Measurements from ENCODE around the gene ZNF362.

Gene ZNF362

DNA sequence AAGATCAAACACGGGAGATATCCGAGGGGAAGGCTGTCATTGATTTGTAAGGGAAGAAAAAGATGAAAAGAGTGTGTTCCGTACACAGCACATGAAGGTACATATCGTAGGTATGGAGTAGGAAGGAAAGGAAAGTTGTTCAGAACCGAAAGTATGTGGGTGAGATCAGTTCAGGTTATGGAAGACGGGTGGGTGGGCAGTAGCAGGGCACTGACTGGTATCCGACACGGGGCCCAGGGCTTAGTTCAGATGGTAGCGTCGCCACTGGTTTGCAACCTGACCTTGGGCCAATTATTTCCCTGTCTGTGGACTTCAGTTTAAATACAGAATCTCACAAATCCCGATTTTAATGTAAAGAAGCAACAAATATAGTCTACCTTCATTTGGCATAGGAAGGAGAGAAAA is 92.4 kb downstream of the ZNF362 start:
- peak; percentile 56 for DNase-seq

DNA sequence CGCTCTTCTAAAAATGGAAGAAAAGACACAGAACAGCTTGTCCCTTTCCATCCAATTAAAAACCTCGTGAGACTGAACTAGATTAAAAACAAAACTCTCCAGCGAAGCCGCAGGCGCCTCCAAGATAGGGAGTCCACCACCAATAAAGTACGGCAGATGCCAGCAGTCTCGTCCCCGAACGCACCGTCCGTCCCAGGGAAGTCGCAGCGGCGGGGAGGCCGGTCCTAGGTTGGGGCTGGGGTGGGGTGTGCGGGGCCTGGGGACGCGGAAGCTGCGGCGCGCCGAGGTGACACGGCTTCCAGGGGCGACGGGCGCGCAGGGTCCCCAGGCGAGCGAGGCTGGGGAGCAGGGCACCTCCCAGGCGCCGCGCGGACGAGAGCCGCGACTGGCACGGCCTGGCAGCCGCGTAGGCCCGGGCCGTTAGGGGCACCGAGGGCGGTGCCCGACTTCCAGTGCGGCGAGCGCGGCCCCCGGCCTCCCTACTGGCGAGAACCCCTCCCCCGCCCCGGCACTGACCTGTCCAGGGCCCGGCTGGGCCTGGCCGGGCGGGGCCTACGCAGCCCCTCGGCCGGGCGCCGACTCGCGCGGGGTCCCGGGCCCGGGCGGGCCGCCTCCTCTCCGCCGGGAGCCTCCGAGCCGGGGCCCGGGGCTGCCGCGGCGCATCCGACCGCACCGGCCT is 92.9 kb downstream of the ZNF362 start:
- peak; percentile 75 for DNase-seq

DNA sequence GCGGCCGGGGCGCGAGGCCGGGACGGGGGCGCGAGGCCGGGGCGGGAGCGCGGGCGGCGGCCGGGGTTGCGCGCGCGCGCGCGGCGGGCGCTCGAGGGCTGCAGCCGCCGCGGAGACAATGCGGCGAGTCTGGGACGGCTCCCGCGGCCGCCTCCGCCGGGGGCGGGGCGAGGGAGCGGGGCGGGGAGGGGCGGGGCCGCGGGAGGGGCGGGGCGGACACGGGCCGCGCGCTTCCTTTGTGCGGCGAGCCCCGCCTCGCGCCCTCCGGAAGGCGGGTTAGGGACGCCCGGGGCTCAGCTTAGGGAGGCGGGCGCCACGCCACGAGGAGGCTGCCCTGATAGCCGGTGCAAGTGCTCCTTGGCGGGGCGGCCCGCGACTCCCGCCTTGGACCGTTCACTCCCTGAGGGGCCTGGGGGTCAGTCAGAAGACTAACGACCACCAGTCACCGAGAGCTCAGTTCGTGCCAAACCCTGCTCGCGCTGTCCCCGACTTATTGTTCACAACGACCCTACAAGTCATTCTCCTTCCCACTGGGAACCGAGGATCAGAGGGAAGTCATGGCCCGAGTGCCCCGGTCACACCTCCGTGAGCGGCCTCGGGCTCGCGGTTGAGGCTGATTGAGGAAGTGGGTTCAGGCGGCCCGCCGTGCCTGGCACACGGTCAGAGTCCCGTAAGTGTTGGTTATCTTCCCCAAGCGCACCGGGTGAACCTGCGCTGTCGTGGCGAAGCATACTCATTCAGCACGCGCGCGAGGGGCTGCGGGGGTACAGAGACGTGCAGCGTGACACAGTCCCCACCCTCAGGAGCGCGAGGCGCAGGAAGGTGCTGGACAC is 93.7 kb downstream of the ZNF362 start:
- DNase-seq = peak; percentile 96
